ENCODE data around the gene SLCO2A1.

SLCO2A1 gene

GRCh38 chr3:133953297-133953696, 76.4 kb downstream of the SLCO2A1 start (continued):
- no peak for TF ChIP-seq ARNTL (CRISPR knock-in tag; IDR thresholded peaks at IDR 0.05; ENCODE audit: borderline replicate concordance, low read depth)
- no peak for TF ChIP-seq ZC3H10 (CRISPR knock-in tag; IDR thresholded peaks at IDR 0.05)
- TF ChIP-seq PATZ1 (CRISPR knock-in tag; IDR thresholded peaks at IDR 0.05; ENCODE audit: borderline replicate concordance), result no peak

GRCh38 chr3:133949438-133949837, 80.3 kb downstream of the SLCO2A1 start:
- no peak for ATAC-seq

GRCh38 chr3:133948996-133949395, 80.7 kb downstream of the SLCO2A1 start:
- no peak for ATAC-seq
- no peak for TF ChIP-seq ZFP30 (CRISPR knock-in tag; IDR thresholded peaks at IDR 0.05)

More at GRCh38 chr3:133949438-133949837, 80.3 kb downstream of the SLCO2A1 start:
- TF ChIP-seq CREB5 (CRISPR knock-in tag; IDR thresholded peaks at IDR 0.05; ENCODE audit: low read depth) (no peak), BACH2 (CRISPR knock-in tag; IDR thresholded peaks at IDR 0.05; ENCODE audit: borderline replicate concordance) (no peak), ZNF565 (CRISPR knock-in tag; conservative IDR thresholded peaks at IDR 0.05; ENCODE audit: low read depth) (no peak), OSR1 (CRISPR knock-in tag; IDR thresholded peaks at IDR 0.05) (no peak), PATZ1 (CRISPR knock-in tag; IDR thresholded peaks at IDR 0.05; ENCODE audit: borderline replicate concordance) (no peak)

- ATAC-seq, result no peak
- no peak for TF ChIP-seq ZNF70 (CRISPR knock-in tag; IDR thresholded peaks at IDR 0.05)
- TF ChIP-seq POU6F1 (CRISPR knock-in tag; IDR thresholded peaks at IDR 0.05; ENCODE audit: borderline replicate concordance, low read depth), result no peak
- TF ChIP-seq CSRNP3 (CRISPR knock-in tag; IDR thresholded peaks at IDR 0.05), result no peak
Measured at GRCh38 chr3:133948131-133948810, 81.5 kb downstream of the SLCO2A1 start.

- no peak for TF ChIP-seq ZNF70 (CRISPR knock-in tag; IDR thresholded peaks at IDR 0.05)
- no peak for TF ChIP-seq ZNF8 (CRISPR knock-in tag; IDR thresholded peaks at IDR 0.05)
- TF ChIP-seq PATZ1 (CRISPR knock-in tag; IDR thresholded peaks at IDR 0.05; ENCODE audit: borderline replicate concordance), result no peak
- TF ChIP-seq ZFP3 (CRISPR knock-in tag; IDR thresholded peaks at IDR 0.05), result no peak
- TF ChIP-seq CSRNP3 (CRISPR knock-in tag; IDR thresholded peaks at IDR 0.05), result no peak
- TF ChIP-seq RARB (CRISPR knock-in tag; IDR thresholded peaks at IDR 0.05), result no peak
- no peak for TF ChIP-seq ZC3H10 (CRISPR knock-in tag; IDR thresholded peaks at IDR 0.05)
- no peak for TF ChIP-seq ISL1 (CRISPR knock-in tag; IDR thresholded peaks at IDR 0.05)
- TF ChIP-seq CREB5 (CRISPR knock-in tag; IDR thresholded peaks at IDR 0.05; ENCODE audit: low read depth), result no peak
- no peak for TF ChIP-seq BACH2 (CRISPR knock-in tag; IDR thresholded peaks at IDR 0.05; ENCODE audit: borderline replicate concordance)
- ATAC-seq, result no peak
Measured at GRCh38 chr3:133945381-133946095, 84.2 kb downstream of the SLCO2A1 start.
